HG03045 (cell line): ENCODE measurements around the gene TMEM92.

Experiments
- ATAC-seq: cut with Tn5 transposase; IDR thresholded peaks from one replicate; pipeline ENCODE4 v1.9.1; 2021; ENCODE audit warnings: mild to moderate bottlenecking, moderate library complexity; ENCODE audit not compliant: unreplicated experiment

The TMEM92 gene

DNA sequence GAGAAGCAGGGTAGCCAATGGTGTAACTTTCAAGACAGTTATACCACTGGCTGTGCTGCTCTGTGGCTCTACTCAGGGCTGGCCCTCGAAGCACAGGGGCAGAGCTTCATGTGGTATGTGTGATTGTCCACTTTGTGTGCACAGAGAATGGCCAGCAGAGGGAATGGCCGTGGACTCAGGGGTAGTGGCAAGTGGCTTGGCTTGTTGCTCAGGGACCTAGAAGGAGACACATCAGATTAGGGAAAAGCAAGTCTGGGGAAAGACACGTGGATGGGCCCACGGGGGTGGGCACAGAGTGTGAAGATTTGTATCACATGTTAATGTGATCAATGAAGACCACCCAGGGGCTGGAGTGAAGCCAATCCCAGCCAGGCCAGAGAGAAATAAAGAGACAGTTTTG is 51.6 kb downstream of the TMEM92 start:
- ATAC-seq, result no peak

DNA sequence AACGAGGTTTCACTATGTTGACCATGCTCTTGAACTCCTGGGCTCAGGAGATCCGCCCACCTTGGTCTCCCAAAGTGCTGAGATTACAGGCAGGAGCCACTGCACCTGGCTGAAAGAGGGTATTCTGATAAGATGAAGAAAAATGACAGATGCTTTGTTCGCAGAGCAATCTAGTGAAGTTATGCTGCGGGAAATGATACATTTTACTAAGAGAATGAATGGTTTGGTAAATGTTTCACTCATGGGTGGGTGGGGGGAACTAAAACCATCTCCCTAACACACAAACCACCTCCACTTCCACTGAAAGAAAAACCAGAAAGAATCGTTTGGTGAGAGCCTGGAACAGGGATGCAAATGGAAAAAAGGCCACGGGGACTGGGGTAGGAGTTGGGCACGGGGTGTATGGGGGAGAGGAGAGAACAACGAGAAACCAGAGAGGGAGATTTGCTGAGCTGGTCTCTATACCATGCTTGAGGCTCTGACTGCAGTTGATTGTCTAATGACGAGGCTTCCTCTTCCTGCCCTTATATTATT is 52.6 kb downstream of the TMEM92 start:
- ATAC-seq, result no peak

DNA sequence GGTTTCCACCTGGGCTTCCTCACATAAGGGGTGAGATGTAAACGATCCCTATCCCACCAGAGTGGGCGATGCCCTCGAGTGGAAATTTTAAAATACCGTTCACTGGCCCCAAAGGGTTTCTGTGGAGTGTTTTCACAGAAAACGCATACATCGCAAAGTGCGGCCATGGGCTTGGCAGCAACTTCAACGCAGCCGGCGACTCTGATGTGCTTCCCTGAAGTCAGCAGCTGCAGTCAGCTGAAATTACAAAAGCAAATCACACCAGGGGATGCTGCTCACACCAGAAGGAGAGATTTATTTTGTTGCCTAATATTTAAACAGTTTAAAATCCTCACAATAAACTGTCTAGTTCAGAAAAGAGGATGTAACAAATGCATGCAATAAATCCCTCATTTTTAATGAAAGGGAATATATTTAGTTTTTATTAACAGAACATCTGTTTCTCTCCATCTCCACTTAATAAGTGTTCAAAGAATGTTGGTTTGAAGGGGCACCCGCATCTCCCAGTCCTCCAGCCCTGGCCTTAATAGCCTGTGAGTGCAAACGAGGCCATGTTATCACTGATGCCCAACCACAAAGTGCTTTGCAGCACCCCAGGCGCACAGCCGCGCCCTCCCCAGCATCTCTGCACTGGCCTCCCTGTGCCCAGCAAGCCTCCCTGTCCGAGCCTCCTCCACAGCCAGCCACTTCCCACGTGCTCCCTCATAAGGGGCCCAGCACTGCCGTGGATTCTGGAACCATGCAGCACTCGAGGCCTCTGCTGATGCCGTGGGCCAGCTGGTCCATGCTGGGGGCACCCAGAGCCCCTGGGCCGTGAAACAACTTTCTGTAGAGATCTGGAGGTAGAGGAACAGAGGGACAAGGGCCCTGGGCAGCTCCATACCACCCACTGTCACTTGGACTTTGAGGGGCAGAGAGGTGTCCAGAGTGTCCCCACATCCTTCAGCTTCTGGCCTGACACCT is 54.4 kb downstream of the TMEM92 start:
- no peak for ATAC-seq

DNA sequence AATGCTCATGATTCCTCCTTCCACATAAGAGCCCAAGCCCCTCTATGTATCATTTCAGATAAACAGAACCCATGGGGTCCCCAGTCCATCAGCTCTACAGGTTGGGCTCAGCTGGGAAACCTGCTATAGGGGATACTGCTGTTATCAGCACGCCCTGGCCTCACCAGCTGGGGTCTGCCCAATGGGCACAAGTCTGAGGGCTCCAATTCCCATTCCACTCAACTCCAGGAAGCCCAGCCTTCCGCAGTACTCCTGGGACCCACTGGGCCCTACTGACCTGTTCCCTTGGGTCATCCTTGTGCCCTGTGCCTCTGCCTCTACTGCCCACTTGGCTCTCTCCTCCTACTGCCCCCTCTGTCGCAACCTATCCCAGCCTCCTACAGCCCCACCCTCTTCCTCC is 55.5 kb downstream of the TMEM92 start:
- ATAC-seq, result no peak

DNA sequence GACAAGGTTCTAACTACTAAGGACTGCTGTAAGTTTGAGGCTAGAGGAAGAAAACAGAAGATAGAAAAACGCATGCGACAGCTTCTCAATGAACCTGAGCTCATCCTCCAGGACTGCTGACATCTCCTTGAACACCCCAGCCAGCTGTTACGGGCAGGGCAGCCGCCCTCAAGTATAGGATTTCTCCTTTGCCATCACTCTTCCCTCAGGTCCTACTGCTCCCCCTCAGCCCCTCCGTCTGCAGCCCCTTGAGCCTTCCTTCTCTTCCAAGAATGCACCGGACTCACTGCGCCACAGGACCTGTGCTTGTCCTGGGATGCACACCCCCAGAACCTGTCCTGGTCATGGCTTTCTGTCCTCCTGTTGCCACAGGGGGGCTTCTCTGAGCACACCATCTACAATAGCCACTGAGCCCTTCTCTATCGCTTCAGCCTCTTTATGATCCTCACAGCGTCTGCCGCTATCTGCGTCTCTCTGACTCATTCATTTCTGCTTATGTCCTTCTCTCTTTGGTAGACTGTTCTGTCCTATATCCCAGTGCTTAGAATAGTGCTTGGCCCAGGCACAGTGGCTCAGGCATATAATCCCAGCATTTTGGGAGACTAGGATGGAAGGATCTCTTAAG is 56.0 kb downstream of the TMEM92 start:
- no peak for ATAC-seq
